Caco-2 (cell line): ENCODE data around the gene DIP2A. TPM values are rescaled to one million over a fixed set of nuclear protein-coding genes. Genes with fewer than 3 reads are reported as not detected.
"Not testable (repeated sequence)": the region's sequence is repeated elsewhere in the genome, so short reads cannot be mapped to it uniquely, and the experiment has no call there.

Experiments used
- BruUV-seq: library from RNA; stranded (reverse); fragments of 400-500 nt; replicated peaks from 2 replicates; lab custom pipeline; 2021; lab: Mats Ljungman, UMichigan
- CTCF ChIA-PET: fragments of 300-600 bp; sonication (Branson Sonifier 250); formaldehyde crosslinking; loops from one replicate; lab custom pipeline; 2022; ENCODE audit warnings: antibody characterized with exemption; lab: Charles Lee
- POLR2A ChIA-PET: fragments of 300-600 bp; sonication (Branson Sonifier 250); formaldehyde crosslinking; loops from one replicate; lab custom pipeline; 2022; ENCODE audit warnings: antibody characterized with exemption; lab: Charles Lee
- DNase-seq, 2 experiments: peaks; one replicate each; pipeline versions ENCODE4 v3.0.0 to v3.0.0-alpha.2; 2020 to 2022
- H3K27me3 ChIP-seq: replicated peaks from 2 replicates; pipeline ENCODE4 v1.6.0; 2011; ENCODE audit warnings: low read length; ENCODE audit not compliant: control insufficient read depth, insufficient read depth
- H3K36me3 ChIP-seq: 2 replicates; pipeline ENCODE4 v1.5.1; 2011; ENCODE audit warnings: low read length; ENCODE audit not compliant: control insufficient read depth, insufficient read depth
- H3K4me1 ChIP-seq: fragments of 250-450 bp; sonication (Bioruptor Pico); 2 replicates; pipeline ENCODE4 v1.5.1; 2020; ENCODE audit warnings: mild to moderate bottlenecking
- H3K4me3 ChIP-seq: 2 replicates; pipeline ENCODE4 v1.5.1; 2011; ENCODE audit warnings: low read depth, mild to moderate bottlenecking, control low read depth, low read length
- H3K9me3 ChIP-seq: fragments of 250-450 bp; sonication (Bioruptor Pico); 2 replicates; pipeline ENCODE4 v1.5.1; 2020; ENCODE audit warnings: mild to moderate bottlenecking, moderate library complexity
- H3K27ac Mint-ChIP-seq: one replicate; pipeline ENCODE4 v1.8.0; 2022; ENCODE audit warnings: mixed read lengths; ENCODE audit not compliant: unreplicated experiment
- H3K27me3 Mint-ChIP-seq: one replicate; pipeline ENCODE4 v1.8.0; 2022; ENCODE audit warnings: mixed read lengths; ENCODE audit not compliant: insufficient read depth, unreplicated experiment
- H3K36me3 Mint-ChIP-seq: one replicate; pipeline ENCODE4 v1.8.0; 2022; ENCODE audit warnings: mild to moderate bottlenecking, mixed read lengths; ENCODE audit not compliant: insufficient read depth, unreplicated experiment
- H3K4me1 Mint-ChIP-seq: one replicate; pipeline ENCODE4 v1.8.0; 2022; ENCODE audit warnings: low read depth, mixed read lengths; ENCODE audit not compliant: unreplicated experiment
- H3K4me3 Mint-ChIP-seq: one replicate; pipeline ENCODE4 v1.8.0; 2022; ENCODE audit warnings: mild to moderate bottlenecking, moderate library complexity, mixed read lengths; ENCODE audit not compliant: unreplicated experiment
- H3K9me3 Mint-ChIP-seq: one replicate; pipeline ENCODE4 v1.8.0; 2022; ENCODE audit warnings: mixed read lengths; ENCODE audit not compliant: unreplicated experiment
- intact Hi-C: fragments of 100-400 bp; cut with micrococcal nuclease; formaldehyde crosslinking; loops from one replicate; pipeline ENCODE4 v1.10.0; 2022; ENCODE audit not compliant: unreplicated experiment
- total RNA-seq: library from RNA; stranded (reverse); gene quantifications from 2 replicates; pipeline ENCODE4 v1.2.3, GENCODE V29; 2022
- TF ChIP-seq, protein P1 (sequence below), 2 experiments: fragments of 200-600 bp in 1 of 2; IDR thresholded peaks; 1 replicate in 1 of 2; 2 replicates in 1 of 2; pipeline versions ENCODE4 v1.5.1 to v1.8.0; 2011 to 2022; ENCODE audit warnings: antibody characterized with exemption in 1 of 2, control low read depth in 1 of 2, inconsistent platforms in 1 of 2, low read depth in 1 of 2, low read length in 1 of 2, mild to moderate bottlenecking in 1 of 2, moderate library complexity in 1 of 2; ENCODE audit not compliant: insufficient read depth in 1 of 2, severe bottlenecking in 1 of 2, unreplicated experiment in 1 of 2

Gene DIP2A
- total RNA-seq, 1 experiment from 2014 or later, result 44.6 TPM

DNA sequence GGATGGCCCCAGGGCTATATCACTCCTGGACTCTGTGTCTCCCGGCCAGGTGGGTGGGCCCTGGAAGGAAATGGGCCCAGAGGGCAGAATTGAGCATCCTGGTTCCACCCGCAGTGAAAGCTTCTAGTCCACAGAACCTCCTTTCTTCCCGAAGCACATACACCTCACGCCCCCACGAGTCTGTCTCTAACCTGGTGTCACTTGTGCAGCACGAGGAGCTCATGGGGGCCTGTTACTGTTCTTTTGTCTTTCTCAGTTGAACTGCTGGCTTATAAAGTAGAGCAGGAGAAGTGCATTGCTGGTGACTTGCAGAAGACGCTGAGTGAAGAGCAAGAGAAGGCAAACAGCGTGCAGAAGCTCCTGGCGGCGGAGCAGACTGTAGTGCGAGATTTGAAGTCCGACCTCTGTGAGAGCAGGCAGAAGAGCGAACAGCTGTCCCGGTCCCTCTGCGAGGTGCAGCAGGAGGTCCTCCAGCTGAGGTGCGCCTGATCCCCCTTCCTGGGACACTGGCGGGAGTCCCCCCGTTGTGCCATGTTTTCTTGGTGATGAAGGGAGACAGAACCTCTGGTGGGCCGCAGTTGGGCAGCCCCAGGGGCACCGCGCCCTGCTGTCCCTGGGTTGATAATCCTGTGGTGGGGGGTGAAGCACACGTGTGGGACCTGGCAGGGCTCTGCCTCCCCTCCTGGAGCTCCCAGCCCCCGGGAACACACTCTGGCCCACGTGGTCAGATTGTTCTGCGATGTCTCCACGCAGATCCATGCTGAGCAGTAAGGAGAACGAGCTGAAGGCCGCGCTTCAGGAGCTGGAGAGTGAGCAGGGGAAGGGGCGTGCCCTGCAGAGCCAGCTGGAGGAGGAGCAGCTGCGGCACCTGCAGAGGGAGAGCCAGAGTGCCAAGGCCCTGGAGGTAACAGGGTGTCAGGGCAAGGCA, 28.7 kb upstream of the DIP2A start:
- Histone ChIP-seq H3K4me3 (no peak overlapping the region), H3K36me3 (no peaks in the 10 kb centered on the region), H3K27me3 (no peaks in the 10 kb centered on the region), H3K9me3 (no peaks in the 10 kb centered on the region), H3K4me1 (no peaks in the 10 kb centered on the region)
- no peak overlapping the region for H3K4me3 Mint-ChIP-seq
- CTCF ChIA-PET, result no interaction called here
- H3K36me3 Mint-ChIP-seq, result peaks cover 53% of the 10 kb centered on the region
- no peak overlapping the region for H3K27ac Mint-ChIP-seq
- no peaks in the 10 kb centered on the region for H3K4me1 Mint-ChIP-seq
- intact Hi-C loops, result no loop called here
- DNase-seq, result no peak
- H3K9me3 Mint-ChIP-seq, result no peaks in the 10 kb centered on the region
- POLR2A ChIA-PET, result no interaction called here
- BruUV-seq, result no TSS peak
- TF ChIP-seq, protein P1, sequence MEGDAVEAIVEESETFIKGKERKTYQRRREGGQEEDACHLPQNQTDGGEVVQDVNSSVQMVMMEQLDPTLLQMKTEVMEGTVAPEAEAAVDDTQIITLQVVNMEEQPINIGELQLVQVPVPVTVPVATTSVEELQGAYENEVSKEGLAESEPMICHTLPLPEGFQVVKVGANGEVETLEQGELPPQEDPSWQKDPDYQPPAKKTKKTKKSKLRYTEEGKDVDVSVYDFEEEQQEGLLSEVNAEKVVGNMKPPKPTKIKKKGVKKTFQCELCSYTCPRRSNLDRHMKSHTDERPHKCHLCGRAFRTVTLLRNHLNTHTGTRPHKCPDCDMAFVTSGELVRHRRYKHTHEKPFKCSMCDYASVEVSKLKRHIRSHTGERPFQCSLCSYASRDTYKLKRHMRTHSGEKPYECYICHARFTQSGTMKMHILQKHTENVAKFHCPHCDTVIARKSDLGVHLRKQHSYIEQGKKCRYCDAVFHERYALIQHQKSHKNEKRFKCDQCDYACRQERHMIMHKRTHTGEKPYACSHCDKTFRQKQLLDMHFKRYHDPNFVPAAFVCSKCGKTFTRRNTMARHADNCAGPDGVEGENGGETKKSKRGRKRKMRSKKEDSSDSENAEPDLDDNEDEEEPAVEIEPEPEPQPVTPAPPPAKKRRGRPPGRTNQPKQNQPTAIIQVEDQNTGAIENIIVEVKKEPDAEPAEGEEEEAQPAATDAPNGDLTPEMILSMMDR (IDR thresholded peaks at IDR 0.05; ENCODE audit: insufficient read depth in 1 of 2, low read depth in 1 of 2, low read length in 1 of 2, severe bottlenecking in 1 of 2, unreplicated experiment in 1 of 2), result no peak
- no peaks in the 10 kb centered on the region for H3K27me3 Mint-ChIP-seq

DNA sequence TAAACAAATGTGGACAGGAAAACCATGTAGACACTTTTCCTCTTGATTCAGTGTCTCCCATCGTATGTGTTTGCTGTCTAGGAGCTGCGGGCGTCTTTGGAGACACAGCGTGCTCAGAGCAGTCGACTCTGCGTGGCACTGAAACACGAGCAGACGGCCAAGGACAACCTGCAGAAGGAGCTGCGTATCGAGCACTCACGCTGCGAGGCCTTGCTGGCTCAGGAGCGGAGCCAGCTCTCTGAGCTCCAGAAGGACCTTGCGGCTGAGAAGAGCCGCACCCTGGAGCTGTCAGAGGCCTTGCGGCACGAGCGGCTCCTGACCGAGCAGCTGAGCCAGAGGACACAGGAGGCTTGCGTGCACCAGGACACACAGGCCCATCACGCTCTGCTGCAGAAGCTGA, 27.2 kb upstream of the DIP2A start:
- DNase-seq, result no peak
- no peaks in the 10 kb centered on the region for H3K27me3 ChIP-seq
- CTCF ChIA-PET, result no interaction called here
- Mint-ChIP-seq H3K27ac (peak overlapping the region; percentile 19), H3K9me3 (no peaks in the 10 kb centered on the region), H3K36me3 (peaks cover 65% of the 10 kb centered on the region), H3K4me1 (no peaks in the 10 kb centered on the region), H3K4me3 (no peak overlapping the region), H3K27me3 (no peaks in the 10 kb centered on the region)
- no peaks in the 10 kb centered on the region for H3K36me3 ChIP-seq
- no peak overlapping the region for H3K4me3 ChIP-seq
- intact Hi-C loops, result no loop called here
- H3K4me1 ChIP-seq, result no peaks in the 10 kb centered on the region
- POLR2A ChIA-PET, result no interaction called here
- BruUV-seq, result no TSS peak
- no peaks in the 10 kb centered on the region for H3K9me3 ChIP-seq
- TF ChIP-seq, protein P1 (IDR thresholded peaks at IDR 0.05; ENCODE audit: insufficient read depth in 1 of 2, low read depth in 1 of 2, low read length in 1 of 2, severe bottlenecking in 1 of 2, unreplicated experiment in 1 of 2), result no peak

DNA sequence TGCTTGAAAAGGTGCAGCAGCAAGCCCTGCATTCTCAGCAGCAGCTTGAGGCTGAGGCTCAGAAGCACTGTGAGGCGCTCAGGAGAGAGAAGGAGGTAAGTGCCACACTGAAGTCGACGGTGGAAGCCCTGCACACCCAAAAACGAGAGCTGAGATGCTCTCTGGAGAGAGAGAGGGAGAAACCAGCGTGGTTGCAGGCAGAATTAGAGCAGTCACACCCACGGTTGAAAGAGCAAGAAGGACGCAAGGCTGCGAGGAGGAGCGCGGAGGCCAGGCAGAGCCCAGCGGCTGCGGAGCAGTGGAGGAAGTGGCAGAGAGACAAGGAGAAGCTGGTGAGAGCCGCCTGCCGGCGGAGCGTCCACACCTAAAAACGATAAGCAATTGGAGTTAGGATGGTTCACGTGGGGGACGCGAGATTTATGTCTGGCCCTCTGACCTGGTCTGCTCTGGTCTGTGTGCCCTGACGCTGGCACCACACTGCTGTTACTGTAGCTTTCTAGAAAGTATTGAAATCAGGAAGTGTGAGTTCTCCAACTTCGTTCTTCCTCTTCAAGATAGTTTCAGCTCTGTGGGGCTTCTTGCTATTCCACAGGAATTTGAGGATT, 26.7 kb upstream of the DIP2A start:
- Histone ChIP-seq H3K4me3 (no peak overlapping the region), H3K36me3 (no peaks in the 10 kb centered on the region), H3K4me1 (no peaks in the 10 kb centered on the region), H3K27me3 (no peaks in the 10 kb centered on the region), H3K9me3 (no peaks in the 10 kb centered on the region)
- Mint-ChIP-seq H3K4me3 (no peak overlapping the region), H3K4me1 (no peaks in the 10 kb centered on the region), H3K27me3 (no peaks in the 10 kb centered on the region), H3K27ac (peak overlapping the region; percentile 19), H3K36me3 (peaks cover 66% of the 10 kb centered on the region), H3K9me3 (no peaks in the 10 kb centered on the region)
- POLR2A ChIA-PET, result no interaction called here
- BruUV-seq, result no TSS peak
- CTCF ChIA-PET, result no interaction called here
- no peak for DNase-seq
- intact Hi-C loops, result no loop called here
- TF ChIP-seq, protein P1 (IDR thresholded peaks at IDR 0.05; ENCODE audit: insufficient read depth in 1 of 2, low read depth in 1 of 2, low read length in 1 of 2, severe bottlenecking in 1 of 2, unreplicated experiment in 1 of 2), result no peak

DNA sequence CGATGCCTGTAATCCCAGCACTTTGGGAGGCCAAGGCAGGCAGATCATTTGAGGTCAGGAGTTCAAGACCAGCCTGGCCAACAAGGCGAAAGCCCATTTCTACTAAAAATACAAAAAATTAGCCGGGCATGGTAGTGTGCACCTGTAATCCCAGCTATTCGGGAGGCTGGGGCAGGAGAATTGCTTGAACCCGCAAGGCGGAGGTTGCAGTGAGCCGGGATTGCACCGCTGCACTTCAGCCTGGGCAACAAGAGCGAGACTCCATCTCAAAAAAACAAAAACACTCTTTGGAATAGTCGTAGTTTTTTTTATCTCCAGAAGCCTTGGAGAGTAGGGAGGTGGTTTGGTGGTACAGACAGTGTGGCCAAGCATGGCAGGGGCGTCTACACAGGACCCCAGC, 25.6 kb upstream of the DIP2A start:
- H3K9me3 ChIP-seq, BruUV-seq, CTCF ChIA-PET, H3K4me3 Mint-ChIP-seq, H3K4me1 Mint-ChIP-seq, H3K27ac Mint-ChIP-seq, DNase-seq, H3K27me3 ChIP-seq, H3K27me3 Mint-ChIP-seq, H3K9me3 Mint-ChIP-seq, H3K4me1 ChIP-seq, H3K36me3 ChIP-seq, POLR2A ChIA-PET, intact Hi-C loops, H3K4me3 ChIP-seq: not testable (repeated sequence)
- H3K36me3 Mint-ChIP-seq, result peaks cover 69% of the 10 kb centered on the region
